ENCODE results near the gene ZSCAN1.

The ZSCAN1 gene

GRCh38 chr19:58046856-58047255 is 13.0 kb downstream of the ZSCAN1 start:
- Histone ChIP-seq H3K4me3 (no peak overlapping the region), H3K9me3 (peaks cover under 1% of the 10 kb centered on the region; the same call in 1 of the 2 replicates), H3K27me3 (ENCODE audit: low read depth) (no peaks in the 10 kb centered on the region), H3K36me3 (replicated peaks) (no peaks in the 10 kb centered on the region), H3K4me1 (no peaks in the 10 kb centered on the region)
- in situ Hi-C loops (cut with MboI; ENCODE audit: low sequenced_read_pairs): no loop called here
- no peak for DNase-seq (ENCODE audit: low spot score in 2 of 2)

GRCh38 chr19:58047672-58048071 is 13.8 kb downstream of the ZSCAN1 start:
- Histone ChIP-seq H3K27me3 (ENCODE audit: low read depth) (no peaks in the 10 kb centered on the region), H3K4me3 (no peak overlapping the region), H3K36me3 (replicated peaks) (no peaks in the 10 kb centered on the region), H3K4me1 (no peaks in the 10 kb centered on the region), H3K9me3 (peaks cover 7% of the 10 kb centered on the region; the same call in 1 of the 2 replicates)
- no peak for DNase-seq (ENCODE audit: low spot score in 2 of 2)
- in situ Hi-C loops (cut with MboI; ENCODE audit: low sequenced_read_pairs): no loop called here

GRCh38 chr19:58052256-58052655 is 18.4 kb downstream of the ZSCAN1 start:
- no peak overlapping the region for H3K4me3 ChIP-seq
- no peaks in the 10 kb centered on the region for H3K4me1 ChIP-seq
- H3K27me3 ChIP-seq (ENCODE audit: low read depth): no peaks in the 10 kb centered on the region
- H3K9me3 ChIP-seq: peaks cover 7% of the 10 kb centered on the region; the same call in 1 of the 2 replicates
- in situ Hi-C loops (cut with MboI; ENCODE audit: low sequenced_read_pairs): no loop called here
- no peaks in the 10 kb centered on the region for H3K36me3 ChIP-seq (replicated peaks)
- no peak for DNase-seq (ENCODE audit: low spot score in 2 of 2)

GRCh38 chr19:58053480-58054156 is 19.8 kb downstream of the ZSCAN1 start:
- H3K36me3 ChIP-seq (replicated peaks): no peaks in the 10 kb centered on the region
- H3K4me3 ChIP-seq: no peak overlapping the region
- peaks cover 7% of the 10 kb centered on the region; the same call in 1 of the 2 replicates for H3K9me3 ChIP-seq
- H3K27me3 ChIP-seq (ENCODE audit: low read depth): no peaks in the 10 kb centered on the region
- H3K4me1 ChIP-seq: no peaks in the 10 kb centered on the region
- no peak for DNase-seq (ENCODE audit: low spot score in 2 of 2)
- in situ Hi-C loops (cut with MboI; ENCODE audit: low sequenced_read_pairs): no loop called here

- H3K27me3 ChIP-seq (ENCODE audit: low read depth): no peaks in the 10 kb centered on the region
- H3K9me3 ChIP-seq: peaks cover 7% of the 10 kb centered on the region; the same call in 1 of the 2 replicates
- H3K4me1 ChIP-seq: no peaks in the 10 kb centered on the region
- no peaks in the 10 kb centered on the region for H3K36me3 ChIP-seq (replicated peaks)
- no peak for DNase-seq (ENCODE audit: low spot score in 2 of 2)
- in situ Hi-C loops (cut with MboI; ENCODE audit: low sequenced_read_pairs): no loop called here
- H3K4me3 ChIP-seq: no peak overlapping the region
These were observed 21.4 kb downstream of the ZSCAN1 start for GRCh38 chr19:58054901-58055874.

GRCh38 chr19:58056261-58056660 is 22.4 kb downstream of the ZSCAN1 start:
- DNase-seq (ENCODE audit: low spot score in 2 of 2): no peak
- Histone ChIP-seq H3K9me3 (peaks cover 7% of the 10 kb centered on the region; the same call in 1 of the 2 replicates), H3K4me1 (no peaks in the 10 kb centered on the region), H3K27me3 (ENCODE audit: low read depth) (no peaks in the 10 kb centered on the region), H3K36me3 (replicated peaks) (no peaks in the 10 kb centered on the region), H3K4me3 (no peak overlapping the region)
- in situ Hi-C loops (cut with MboI; ENCODE audit: low sequenced_read_pairs): no loop called here

GRCh38 chr19:58056861-58057260 is 23.0 kb downstream of the ZSCAN1 start:
- no peak for DNase-seq (ENCODE audit: low spot score in 2 of 2)
- Histone ChIP-seq H3K27me3 (ENCODE audit: low read depth) (no peaks in the 10 kb centered on the region), H3K9me3 (peaks cover 6% of the 10 kb centered on the region; the same call in 1 of the 2 replicates), H3K4me1 (no peaks in the 10 kb centered on the region), H3K4me3 (no peak overlapping the region), H3K36me3 (replicated peaks) (no peaks in the 10 kb centered on the region)
- in situ Hi-C loops (cut with MboI; ENCODE audit: low sequenced_read_pairs): no loop called here

GRCh38 chr19:58058467-58058866 is 24.6 kb downstream of the ZSCAN1 start:
- Histone ChIP-seq H3K9me3 (no peaks in the 10 kb centered on the region), H3K4me3 (no peak overlapping the region), H3K4me1 (no peaks in the 10 kb centered on the region), H3K36me3 (replicated peaks) (no peaks in the 10 kb centered on the region), H3K27me3 (ENCODE audit: low read depth) (no peaks in the 10 kb centered on the region)
- DNase-seq (ENCODE audit: low spot score in 2 of 2): no peak
- in situ Hi-C loops (cut with MboI; ENCODE audit: low sequenced_read_pairs): no loop called here

- no peaks in the 10 kb centered on the region for H3K36me3 ChIP-seq (replicated peaks)
These were observed 25.3 kb downstream of the ZSCAN1 start, which contains the start of gene ZNF135 for GRCh38 chr19:58059003-58059670. ZNF135 (plus strand) TSS chr19:58059282; CDS start chr19:58060003, 721 bp downstream.

GRCh38 chr19:58059671-58060078 is 25.9 kb downstream of the ZSCAN1 start:
- no peak for DNase-seq (ENCODE audit: low spot score in 2 of 2)
- in situ Hi-C loops (cut with MboI; ENCODE audit: low sequenced_read_pairs): no loop called here
- Histone ChIP-seq H3K4me3 (no peak overlapping the region), H3K4me1 (no peaks in the 10 kb centered on the region), H3K27me3 (ENCODE audit: low read depth) (no peaks in the 10 kb centered on the region), H3K9me3 (no peaks in the 10 kb centered on the region), H3K36me3 (replicated peaks) (no peaks in the 10 kb centered on the region)

More at GRCh38 chr19:58059003-58059670, 25.3 kb downstream of the ZSCAN1 start, which contains the start of gene ZNF135:
- H3K4me3 ChIP-seq: no peak within 1 kb of the TSS
- in situ Hi-C loops (cut with MboI; ENCODE audit: low sequenced_read_pairs): no loop called here
- no peaks in the 10 kb centered on the region for H3K9me3 ChIP-seq
- DNase-seq (ENCODE audit: low spot score in 2 of 2): no peak
- no peaks in the 10 kb centered on the region for H3K4me1 ChIP-seq
- no peaks in the 10 kb centered on the region for H3K27me3 ChIP-seq (ENCODE audit: low read depth)

GRCh38 chr19:58060231-58060630 is 26.4 kb downstream of the ZSCAN1 start:
- in situ Hi-C loops (cut with MboI; ENCODE audit: low sequenced_read_pairs): no loop called here
- H3K36me3 ChIP-seq (replicated peaks): no peaks in the 10 kb centered on the region
- no peaks in the 10 kb centered on the region for H3K4me1 ChIP-seq
- no peak for DNase-seq (ENCODE audit: low spot score in 2 of 2)
- H3K4me3 ChIP-seq: no peak overlapping the region
- H3K27me3 ChIP-seq (ENCODE audit: low read depth): no peaks in the 10 kb centered on the region
- H3K9me3 ChIP-seq: no peaks in the 10 kb centered on the region

GRCh38 chr19:58063712-58064111 is 29.9 kb downstream of the ZSCAN1 start:
- no peaks in the 10 kb centered on the region for H3K27me3 ChIP-seq (ENCODE audit: low read depth)
- H3K36me3 ChIP-seq (replicated peaks): no peaks in the 10 kb centered on the region
- no peak for DNase-seq (ENCODE audit: low spot score in 2 of 2)
- in situ Hi-C loops (cut with MboI; ENCODE audit: low sequenced_read_pairs): no loop called here
- no peaks in the 10 kb centered on the region for H3K4me1 ChIP-seq
- H3K4me3 ChIP-seq: no peak overlapping the region
- no peaks in the 10 kb centered on the region for H3K9me3 ChIP-seq

- in situ Hi-C loops (cut with MboI; ENCODE audit: low sequenced_read_pairs): no loop called here
- no peaks in the 10 kb centered on the region for H3K36me3 ChIP-seq (replicated peaks)
- DNase-seq (ENCODE audit: low spot score in 2 of 2): no peak
- H3K4me1 ChIP-seq: no peaks in the 10 kb centered on the region
- H3K9me3 ChIP-seq: 0 out of 2 replicates have a peak, but pooled peaks cover 2% of the 10 kb centered on the region
- H3K27me3 ChIP-seq (ENCODE audit: low read depth): no peaks in the 10 kb centered on the region
- no peak overlapping the region for H3K4me3 ChIP-seq
These were observed 33.6 kb downstream of the ZSCAN1 start for GRCh38 chr19:58067240-58067912.
